GM21737 (cell line): ENCODE data around the gene KIF21B.

ENCODE experiments used
- ATAC-seq: cut with Tn5 transposase; IDR thresholded peaks from one replicate; pipeline ENCODE4 v1.9.1; 2021; ENCODE audit warnings: mild to moderate bottlenecking, moderate library complexity; ENCODE audit not compliant: unreplicated experiment

The KIF21B gene

GRCh38 chr1:201020721-201021629 is 2.5 kb downstream of the KIF21B start:
- no peak for ATAC-seq

GRCh38 chr1:201020040-201020591 is 3.4 kb downstream of the KIF21B start:
- no peak for ATAC-seq

GRCh38 chr1:201019321-201019977 is 4.1 kb downstream of the KIF21B start:
- ATAC-seq = peak; percentile 57

GRCh38 chr1:201017828-201018163 is 5.7 kb downstream of the KIF21B start:
- no peak for ATAC-seq

GRCh38 chr1:201016943-201017827 is 6.3 kb downstream of the KIF21B start:
- ATAC-seq = peak; percentile 27

GRCh38 chr1:201016211-201016651 is 7.3 kb downstream of the KIF21B start:
- no peak for ATAC-seq

- no peak for ATAC-seq
Observed at GRCh38 chr1:201015551-201016091, 7.9 kb downstream of the KIF21B start.

GRCh38 chr1:201014816-201015200 is 8.7 kb downstream of the KIF21B start:
- no peak for ATAC-seq

- no peak for ATAC-seq
Observed at GRCh38 chr1:201013991-201014815, 9.3 kb downstream of the KIF21B start.

GRCh38 chr1:201013031-201013485 is 10.5 kb downstream of the KIF21B start:
- no peak for ATAC-seq

- no peak for ATAC-seq
Observed at GRCh38 chr1:201011616-201012015, 11.9 kb downstream of the KIF21B start.

GRCh38 chr1:201009962-201010645 is 13.4 kb downstream of the KIF21B start:
- no peak for ATAC-seq

GRCh38 chr1:201008666-201009360 is 14.7 kb downstream of the KIF21B start:
- no peak for ATAC-seq

GRCh38 chr1:201007481-201007880 is 16.0 kb downstream of the KIF21B start:
- no peak for ATAC-seq

- no peak for ATAC-seq
Observed at GRCh38 chr1:201006450-201006849, 17.1 kb downstream of the KIF21B start.

- ATAC-seq = no peak
Observed at GRCh38 chr1:201004732-201005131, 18.8 kb downstream of the KIF21B start.

- ATAC-seq = no peak
Observed at GRCh38 chr1:201004154-201004553, 19.4 kb downstream of the KIF21B start.

- ATAC-seq = no peak
Observed at GRCh38 chr1:201002510-201002909, 21.0 kb downstream of the KIF21B start.

- ATAC-seq = no peak
Observed at GRCh38 chr1:201001962-201002361, 21.6 kb downstream of the KIF21B start.
